ENCODE data around the gene ARFGAP3. TPM values are rescaled to one million over a fixed set of nuclear protein-coding genes. Genes with fewer than 3 reads are reported as not detected.

Gene ARFGAP3
- total and polyA plus RNA-seq, 7 donors = 23.4 to 45.3 (median 35.7) TPM

- Histone ChIP-seq H3K4me1 (peaks cover 0 to 15% (median 6%) of the 10 kb centered on the region in 4 donors), H3K4me3 (no peak overlapping the region), H3K27me3 (no peaks in the 10 kb centered on the region), H3K9me3 (no peaks in the 10 kb centered on the region), H3K36me3 (peaks cover 9 to 62% (median 31%) of the 10 kb centered on the region in 4 donors), H3K27ac (no peak overlapping the region)
- no peak for DNase-seq
- 93 to 94% methylated on average over 13 of the region's 13 CpGs for WGBS, 2 donors
- TF ChIP-seq CTCF (IDR thresholded peaks at IDR 0.05) = no peak
- no peak for TF ChIP-seq EP300 (IDR thresholded peaks at IDR 0.05)
- TF ChIP-seq POLR2AphosphoS5 (IDR thresholded peaks at IDR 0.05) = no peak
- no peak for TF ChIP-seq POLR2A (IDR thresholded peaks at IDR 0.05)
- intact Hi-C loops (cut with DNase I) = no loop called here
Observed at GRCh38 chr22:42891008-42891407, 33.9 kb upstream of the ARFGAP3 start.

- TF ChIP-seq CTCF (IDR thresholded peaks at IDR 0.05) (no peak), POLR2AphosphoS5 (IDR thresholded peaks at IDR 0.05) (no peak), POLR2A (IDR thresholded peaks at IDR 0.05) (no peak), EP300 (IDR thresholded peaks at IDR 0.05) (no peak)
- Histone ChIP-seq H3K9me3 (no peaks in the 10 kb centered on the region), H3K36me3 (peaks cover 9 to 77% (median 38%) of the 10 kb centered on the region in 4 donors), H3K27me3 (no peaks in the 10 kb centered on the region), H3K27ac (no peak overlapping the region), H3K4me1 (peaks cover 0 to 9% (median 3%) of the 10 kb centered on the region in 4 donors), H3K4me3 (no peak overlapping the region)
- intact Hi-C loops (cut with DNase I) = no loop called here
- no peak for DNase-seq
- WGBS, 2 donors = 62 to 74% methylated on average over 4 of the region's 4 CpGs
Observed at GRCh38 chr22:42889304-42889703, 32.2 kb upstream of the ARFGAP3 start.

GRCh38 chr22:42887523-42888507 lies 30.7 kb upstream of the ARFGAP3 start:
- intact Hi-C loops (cut with DNase I) = no loop called here
- DNase-seq = no peak
- no peak overlapping the region for H3K27ac ChIP-seq
- H3K4me1 ChIP-seq = peaks cover 0 to 9% (median 3%) of the 10 kb centered on the region in 4 donors
- peaks cover 9 to 85% (median 50%) of the 10 kb centered on the region in 4 donors for H3K36me3 ChIP-seq
- TF ChIP-seq CTCF (IDR thresholded peaks at IDR 0.05) (no peak), POLR2A (IDR thresholded peaks at IDR 0.05) (no peak), EP300 (IDR thresholded peaks at IDR 0.05) (no peak), POLR2AphosphoS5 (IDR thresholded peaks at IDR 0.05) (no peak)
- H3K9me3 ChIP-seq = no peaks in the 10 kb centered on the region
- no peaks in the 10 kb centered on the region for H3K27me3 ChIP-seq
- H3K4me3 ChIP-seq = no peak overlapping the region
- WGBS, 2 donors = 22 to 68% methylated on average over 14 of the region's 14 CpGs

- Histone ChIP-seq H3K27ac (no peak overlapping the region), H3K36me3 (peaks cover 9 to 89% (median 57%) of the 10 kb centered on the region in 4 donors), H3K4me3 (no peak overlapping the region), H3K4me1 (peaks cover 0 to 9% (median 3%) of the 10 kb centered on the region in 4 donors), H3K9me3 (no peaks in the 10 kb centered on the region), H3K27me3 (no peaks in the 10 kb centered on the region)
- TF ChIP-seq POLR2AphosphoS5 (IDR thresholded peaks at IDR 0.05) = no peak
- no peak for TF ChIP-seq EP300 (IDR thresholded peaks at IDR 0.05)
- TF ChIP-seq POLR2A (IDR thresholded peaks at IDR 0.05) = no peak
- TF ChIP-seq CTCF (IDR thresholded peaks at IDR 0.05) = no peak
- WGBS, 2 donors = 41 to 70% methylated on average over 7 of the region's 7 CpGs
- intact Hi-C loops (cut with DNase I) = no loop called here
- no peak for DNase-seq
Observed at GRCh38 chr22:42887120-42887519, 30.0 kb upstream of the ARFGAP3 start.

Data from sigmoid colon (tissue), 7 donors.